ENCODE results near the gene KDM4B. TPM values are rescaled to one million over a fixed set of nuclear protein-coding genes. Genes with fewer than 3 reads are reported as not detected.

The KDM4B gene
- total RNA-seq, 4 donors from 2014 or later = 18.4 to 94.7 (median 25.6) TPM

- no peak overlapping the region for H3K27ac ChIP-seq
- H3K36me3 ChIP-seq = no peaks in the 10 kb centered on the region
- H3K4me3 ChIP-seq = no peak overlapping the region
- no peak for DNase-seq
- H3K4me1 ChIP-seq = peaks cover 0 to 15% of the 10 kb centered on the region in 2 donors
- intact Hi-C loops (cut with DNase I; ENCODE audit: low total_unique reads) = no loop called here
- H3K9me3 ChIP-seq = no peaks in the 10 kb centered on the region
- TF ChIP-seq CTCF (IDR thresholded peaks at IDR 0.05) = no peak
- TF ChIP-seq POLR2A (IDR thresholded peaks at IDR 0.05) = no peak
- H3K27me3 ChIP-seq = no peaks in the 10 kb centered on the region
These were observed 82.0 kb downstream of the KDM4B start for GRCh38 chr19:5050905-5051304.

GRCh38 chr19:5051619-5052018, 82.7 kb downstream of the KDM4B start:
- H3K4me1 ChIP-seq = peaks cover 0 to 15% of the 10 kb centered on the region in 2 donors
- DNase-seq = no peak
- no peak overlapping the region for H3K27ac ChIP-seq
- H3K36me3 ChIP-seq = no peaks in the 10 kb centered on the region
- intact Hi-C loops (cut with DNase I; ENCODE audit: low total_unique reads) = no loop called here
- H3K4me3 ChIP-seq = no peak overlapping the region
- no peaks in the 10 kb centered on the region for H3K9me3 ChIP-seq
- TF ChIP-seq CTCF (IDR thresholded peaks at IDR 0.05) (no peak), POLR2A (IDR thresholded peaks at IDR 0.05) (no peak)
- no peaks in the 10 kb centered on the region for H3K27me3 ChIP-seq

- intact Hi-C loops (cut with DNase I; ENCODE audit: low total_unique reads) = no loop called here
- TF ChIP-seq POLR2A (IDR thresholded peaks at IDR 0.05) = no peak
- TF ChIP-seq CTCF (IDR thresholded peaks at IDR 0.05) = no peak
- no peak overlapping the region for H3K27ac ChIP-seq
- no peak overlapping the region for H3K4me3 ChIP-seq
- H3K4me1 ChIP-seq = peaks cover 0 to 15% of the 10 kb centered on the region in 2 donors
- H3K9me3 ChIP-seq = no peaks in the 10 kb centered on the region
- DNase-seq = no peak
- H3K36me3 ChIP-seq = no peaks in the 10 kb centered on the region
- no peaks in the 10 kb centered on the region for H3K27me3 ChIP-seq
These were observed 83.6 kb downstream of the KDM4B start for GRCh38 chr19:5052515-5052914.

GRCh38 chr19:5052945-5053485, 84.1 kb downstream of the KDM4B start:
- Histone ChIP-seq H3K4me1 (peaks cover 0 to 14% of the 10 kb centered on the region in 2 donors), H3K36me3 (no peaks in the 10 kb centered on the region), H3K27ac (no peak overlapping the region), H3K9me3 (no peaks in the 10 kb centered on the region), H3K27me3 (no peaks in the 10 kb centered on the region), H3K4me3 (no peak overlapping the region)
- DNase-seq = no peak
- intact Hi-C loops (cut with DNase I; ENCODE audit: low total_unique reads) = no loop called here
- no peak for TF ChIP-seq POLR2A (IDR thresholded peaks at IDR 0.05)
- no peak for TF ChIP-seq CTCF (IDR thresholded peaks at IDR 0.05)

- H3K4me1 ChIP-seq = peaks cover 0 to 9% of the 10 kb centered on the region in 2 donors
- H3K9me3 ChIP-seq = no peaks in the 10 kb centered on the region
- intact Hi-C loops (cut with DNase I; ENCODE audit: low total_unique reads) = no loop called here
These were observed 84.7 kb downstream of the KDM4B start for GRCh38 chr19:5053661-5054060.

More at GRCh38 chr19:5053661-5054060, 84.7 kb downstream of the KDM4B start:
- Histone ChIP-seq H3K27ac (no peak overlapping the region), H3K27me3 (no peaks in the 10 kb centered on the region), H3K4me3 (no peak overlapping the region), H3K36me3 (no peaks in the 10 kb centered on the region)
- DNase-seq = no peak
- TF ChIP-seq CTCF (IDR thresholded peaks at IDR 0.05) (no peak), POLR2A (IDR thresholded peaks at IDR 0.05) (no peak)

Measured in uterus (tissue), 4 donors.